Vagina (tissue), 2 donors: ENCODE data around the gene NT5E. TPM values are rescaled to one million over a fixed set of nuclear protein-coding genes. Genes with fewer than 3 reads are reported as not detected.

ENCODE experiments used
- DNase-seq, 2 donors: peaks; one replicate each; pipeline ENCODE4 v3.0.0-alpha.2; 2017; ENCODE audit errors: extremely low spot score in 2 of 2
- H3K27ac ChIP-seq: fragments of 200-600 bp; sonication (generic); one replicate; pipeline ENCODE4 v1.5.1; 2019
- H3K27me3 ChIP-seq: fragments of 200-600 bp; sonication (generic); one replicate; pipeline ENCODE4 v1.5.1; 2019
- H3K36me3 ChIP-seq, 2 donors: fragments of 200-600 bp; sonication (generic); one replicate each; pipeline ENCODE4 v1.5.1; 2017 to 2019
- H3K4me1 ChIP-seq: fragments of 200-600 bp; sonication (generic); one replicate; pipeline ENCODE4 v1.5.1; 2019
- H3K4me3 ChIP-seq, 2 donors: fragments of 200-600 bp; sonication (generic); 1 replicate in 1 of 2; 2 replicates in 1 of 2; pipeline ENCODE4 v1.5.1; 2016 to 2019
- H3K9me3 ChIP-seq: fragments of 200-600 bp; sonication (generic); one replicate; pipeline ENCODE4 v1.5.1; 2019
- CTCF ChIP-seq, 3 experiments: fragments of 450-650 bp in 2 of 3; fragments of 200-600 bp in 1 of 3; sonication (generic) in 1 of 3; IDR thresholded peaks; one replicate each; pipeline ENCODE4 v1.5.1; 2017 to 2019; ENCODE audit warnings: antibody characterized with exemption in 3 of 3, mild to moderate bottlenecking in 2 of 3, moderate library complexity in 2 of 3
- POLR2A ChIP-seq, 2 donors: fragments of 450-650 bp; IDR thresholded peaks; one replicate each; pipeline ENCODE4 v1.6.1; 2017; ENCODE audit warnings: antibody characterized with exemption in 2 of 2, mild to moderate bottlenecking in 2 of 2, moderate library complexity in 2 of 2
- POLR2AphosphoS5 ChIP-seq, 2 donors: sonication (generic); formaldehyde crosslinking; IDR thresholded peaks; one replicate each; pipeline ENCODE4 v1.9.0; 2017; ENCODE audit warnings: antibody characterized with exemption in 2 of 2, mild to moderate bottlenecking in 2 of 2, low read depth in 1 of 2; ENCODE audit not compliant: insufficient read depth in 1 of 2
- intact Hi-C: fragments of 100-400 bp; cut with DNase I; formaldehyde crosslinking; loops from one replicate; pipeline ENCODE4 v1.15.1; 2023
- total RNA-seq: library from RNA; depleted of rRNA; stranded (reverse); fragments of >200 nt; gene quantifications from one replicate; pipeline ENCODE4 v1.2.3, GENCODE V29; 2016

Gene NT5E
- total RNA-seq, 1 donor from 2014 or later, result 87.2 TPM

- peaks cover 3% of the 10 kb centered on the region for H3K4me1 ChIP-seq
- H3K9me3 ChIP-seq, result no peaks in the 10 kb centered on the region
- no peak for DNase-seq
- H3K27ac ChIP-seq, result no peak overlapping the region
- no peak for TF ChIP-seq POLR2AphosphoS5 (IDR thresholded peaks at IDR 0.05; ENCODE audit: insufficient read depth in 1 of 2, low read depth in 1 of 2)
- no peak for TF ChIP-seq CTCF (IDR thresholded peaks at IDR 0.05)
- TF ChIP-seq POLR2A (IDR thresholded peaks at IDR 0.05), result no peak
- intact Hi-C loops, result no loop called here
- no peaks in the 10 kb centered on the region for H3K27me3 ChIP-seq
- no peak overlapping the region for H3K4me3 ChIP-seq
- H3K36me3 ChIP-seq, result peaks cover 0 to 7% of the 10 kb centered on the region in 2 donors
Observed at GRCh38 chr6:85470023-85470410, 20.1 kb downstream of the NT5E start.

- Histone ChIP-seq H3K9me3 (no peaks in the 10 kb centered on the region), H3K4me1 (no peaks in the 10 kb centered on the region), H3K27ac (no peak overlapping the region), H3K4me3 (no peak overlapping the region), H3K27me3 (no peaks in the 10 kb centered on the region), H3K36me3 (peaks cover 0 to 13% of the 10 kb centered on the region in 2 donors)
- intact Hi-C loops, result no loop called here
- TF ChIP-seq CTCF (IDR thresholded peaks at IDR 0.05) (no peak), POLR2AphosphoS5 (IDR thresholded peaks at IDR 0.05; ENCODE audit: insufficient read depth in 1 of 2, low read depth in 1 of 2) (no peak), POLR2A (IDR thresholded peaks at IDR 0.05) (no peak)
- peak in 1 of 2 donors; percentile 18 for DNase-seq
Observed at GRCh38 chr6:85472744-85473143, 22.9 kb downstream of the NT5E start.

- Histone ChIP-seq H3K36me3 (peaks cover 0 to 13% of the 10 kb centered on the region in 2 donors), H3K4me1 (no peaks in the 10 kb centered on the region), H3K27ac (no peak overlapping the region), H3K4me3 (no peak overlapping the region), H3K9me3 (no peaks in the 10 kb centered on the region), H3K27me3 (no peaks in the 10 kb centered on the region)
- TF ChIP-seq CTCF (IDR thresholded peaks at IDR 0.05), result no peak
- intact Hi-C loops, result no loop called here
- peak in 1 of 2 donors; percentile 18 for DNase-seq
Observed at GRCh38 chr6:85473748-85474147, 23.9 kb downstream of the NT5E start.

- Histone ChIP-seq H3K27me3 (no peaks in the 10 kb centered on the region), H3K9me3 (no peaks in the 10 kb centered on the region), H3K4me3 (no peak overlapping the region), H3K36me3 (peaks cover 0 to 13% of the 10 kb centered on the region in 2 donors), H3K27ac (no peak overlapping the region), H3K4me1 (no peaks in the 10 kb centered on the region)
- DNase-seq, result peak in 1 of 2 donors; percentile 13
- intact Hi-C loops, result loop anchor here (2.0 kb wide), 1 partner anchor 64 kb away; no protein-coding TSS in a partner anchor
- TF ChIP-seq CTCF (IDR thresholded peaks at IDR 0.05) (no peak), POLR2A (IDR thresholded peaks at IDR 0.05) (no peak), POLR2AphosphoS5 (IDR thresholded peaks at IDR 0.05; ENCODE audit: insufficient read depth in 1 of 2, low read depth in 1 of 2) (no peak)
Observed at GRCh38 chr6:85476532-85476931, 26.6 kb downstream of the NT5E start.

GRCh38 chr6:85479208-85479607, 29.3 kb downstream of the NT5E start:
- no peaks in the 10 kb centered on the region for H3K9me3 ChIP-seq
- H3K36me3 ChIP-seq, result peaks cover 0 to 6% of the 10 kb centered on the region in 2 donors
- no peak overlapping the region for H3K27ac ChIP-seq
- TF ChIP-seq CTCF (IDR thresholded peaks at IDR 0.05), result no peak
- TF ChIP-seq POLR2A (IDR thresholded peaks at IDR 0.05), result no peak
- TF ChIP-seq POLR2AphosphoS5 (IDR thresholded peaks at IDR 0.05; ENCODE audit: insufficient read depth in 1 of 2, low read depth in 1 of 2), result no peak
- H3K4me1 ChIP-seq, result peaks cover 11% of the 10 kb centered on the region
- no peaks in the 10 kb centered on the region for H3K27me3 ChIP-seq
- intact Hi-C loops, result no loop called here
- no peak overlapping the region for H3K4me3 ChIP-seq
- peak in 1 of 2 donors; percentile 32 for DNase-seq
